ENCODE measurements around the gene PHLDA2.

Gene PHLDA2

DNA sequence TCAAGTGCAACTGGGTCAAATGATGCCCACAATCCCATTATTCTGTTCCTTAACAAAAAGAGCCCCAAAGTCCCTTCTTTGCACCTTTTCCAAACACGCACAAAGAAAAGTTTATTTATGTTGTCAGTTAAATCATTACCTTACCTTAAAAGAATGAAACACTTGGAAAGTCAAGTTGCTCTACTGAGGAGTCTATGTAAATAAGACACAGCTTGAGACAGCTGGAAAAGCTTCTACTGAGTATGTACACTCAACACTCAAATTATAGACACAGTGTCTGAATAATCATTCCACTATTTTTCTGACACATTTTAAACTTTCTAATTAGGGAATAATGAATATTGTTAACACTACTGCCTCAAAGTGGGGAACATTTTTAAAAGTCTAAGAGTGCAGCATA lies 21.6 kb upstream of the PHLDA2 start:
- Histone ChIP-seq H3K18ac (ENCODE audit: low read length) (no peak overlapping the region), H2BK12ac (ENCODE audit: low read length) (no peak overlapping the region), H3K4ac (ENCODE audit: low read depth, low read length) (no peak overlapping the region), H2BK5ac (ENCODE audit: low read depth, low read length, poor library complexity) (no peak overlapping the region), H2AFZ (ENCODE audit: insufficient read depth, low read length, poor library complexity) (no peak overlapping the region), H3K14ac (ENCODE audit: low read length) (no peak overlapping the region), H3K27ac (ENCODE audit: low read depth, low read length) (no peak overlapping the region), H3K4me1 (ENCODE audit: control insufficient read depth in 1 of 2, insufficient read depth in 2 of 2, low read length in 2 of 2) (peaks cover 6 to 10% of the 10 kb centered on the region in 2 experiments), H2AK5ac (ENCODE audit: low read length) (no peak overlapping the region), H3K23ac (ENCODE audit: low read length) (no peak overlapping the region), H4K91ac (ENCODE audit: low read depth, low read length) (no peak overlapping the region), H3K4me2 (ENCODE audit: low read length) (no peak overlapping the region), H3K79me2 (ENCODE audit: control insufficient read depth, insufficient read depth, low read length, poor library complexity) (no peaks in the 10 kb centered on the region), H3K79me1 (ENCODE audit: low read length) (no peaks in the 10 kb centered on the region), H3K36me3 (ENCODE audit: control insufficient read depth in 1 of 2, insufficient read depth in 2 of 2, low read length in 2 of 2) (peaks cover 49 to 69% of the 10 kb centered on the region in 2 experiments), H4K8ac (ENCODE audit: low read depth, low read length) (no peak overlapping the region), H3K9me3 (ENCODE audit: insufficient read depth, low read depth, low read length) (no peaks in the 10 kb centered on the region), H2BK120ac (ENCODE audit: insufficient read depth, low read length, poor library complexity) (no peak overlapping the region), H3K27me3 (ENCODE audit: insufficient read depth, low read length) (no peaks in the 10 kb centered on the region), H3K9ac (ENCODE audit: low read length) (no peak overlapping the region), H3K4me3 (ENCODE audit: low read depth, low read length) (no peak overlapping the region), H4K12ac (ENCODE audit: low read depth, low read length) (no peak overlapping the region)
- DNase-seq: no peak
- no CpG with 5 or more reads among the region's 1 CpG for WGBS (ENCODE audit: extremely low coverage, insufficient coverage, insufficient read length)

- WGBS (ENCODE audit: extremely low coverage, insufficient coverage, insufficient read length): no CpG with 5 or more reads among the region's 11 CpGs
These were observed 20.7 kb upstream of the PHLDA2 start for GRCh38 chr11:2949920-2950319.

GRCh38 chr11:2947744-2948143 lies 18.5 kb upstream of the PHLDA2 start:
- peaks cover 55 to 69% of the 10 kb centered on the region in 2 experiments for H3K36me3 ChIP-seq (ENCODE audit: control insufficient read depth in 1 of 2, insufficient read depth in 2 of 2, low read length in 2 of 2)
- H3K4me3 ChIP-seq (ENCODE audit: low read depth, low read length): no peak overlapping the region
- H4K8ac ChIP-seq (ENCODE audit: low read depth, low read length): no peak overlapping the region
- H3K4me2 ChIP-seq (ENCODE audit: low read length): no peak overlapping the region
- no peak overlapping the region for H2BK120ac ChIP-seq (ENCODE audit: insufficient read depth, low read length, poor library complexity)
- no peaks in the 10 kb centered on the region for H3K9me3 ChIP-seq (ENCODE audit: insufficient read depth, low read depth, low read length)
- H4K12ac ChIP-seq (ENCODE audit: low read depth, low read length): no peak overlapping the region
- H3K79me2 ChIP-seq (ENCODE audit: control insufficient read depth, insufficient read depth, low read length, poor library complexity): no peaks in the 10 kb centered on the region
- no peak overlapping the region for H2BK5ac ChIP-seq (ENCODE audit: low read depth, low read length, poor library complexity)
- H3K27me3 ChIP-seq (ENCODE audit: insufficient read depth, low read length): no peaks in the 10 kb centered on the region
- WGBS (ENCODE audit: extremely low coverage, insufficient coverage, insufficient read length): no CpG with 5 or more reads among the region's 11 CpGs
- no peak overlapping the region for H3K9ac ChIP-seq (ENCODE audit: low read length)
- H3K79me1 ChIP-seq (ENCODE audit: low read length): no peaks in the 10 kb centered on the region
- no peak overlapping the region for H2AFZ ChIP-seq (ENCODE audit: insufficient read depth, low read length, poor library complexity)
- H4K91ac ChIP-seq (ENCODE audit: low read depth, low read length): no peak overlapping the region
- H3K4me1 ChIP-seq (ENCODE audit: control insufficient read depth in 1 of 2, insufficient read depth in 2 of 2, low read length in 2 of 2): peaks cover 8 to 11% of the 10 kb centered on the region in 2 experiments
- no peak overlapping the region for H3K14ac ChIP-seq (ENCODE audit: low read length)
- no peak overlapping the region for H3K4ac ChIP-seq (ENCODE audit: low read depth, low read length)
- H3K18ac ChIP-seq (ENCODE audit: low read length): no peak overlapping the region
- no peak overlapping the region for H2AK5ac ChIP-seq (ENCODE audit: low read length)
- no peak for DNase-seq
- no peak overlapping the region for H2BK12ac ChIP-seq (ENCODE audit: low read length)
- no peak overlapping the region for H3K23ac ChIP-seq (ENCODE audit: low read length)
- no peak overlapping the region for H3K27ac ChIP-seq (ENCODE audit: low read depth, low read length)

More at GRCh38 chr11:2949920-2950319, 20.7 kb upstream of the PHLDA2 start:
- H3K79me2 ChIP-seq (ENCODE audit: control insufficient read depth, insufficient read depth, low read length, poor library complexity): no peaks in the 10 kb centered on the region
- H3K36me3 ChIP-seq (ENCODE audit: control insufficient read depth in 1 of 2, insufficient read depth in 2 of 2, low read length in 2 of 2): peaks cover 50 to 67% of the 10 kb centered on the region in 2 experiments
- H2BK5ac ChIP-seq (ENCODE audit: low read depth, low read length, poor library complexity): no peak overlapping the region
- DNase-seq: no peak
- H3K79me1 ChIP-seq (ENCODE audit: low read length): no peaks in the 10 kb centered on the region
- H4K91ac ChIP-seq (ENCODE audit: low read depth, low read length): no peak overlapping the region
- no peak overlapping the region for H4K8ac ChIP-seq (ENCODE audit: low read depth, low read length)
- no peak overlapping the region for H2BK12ac ChIP-seq (ENCODE audit: low read length)
- no peak overlapping the region for H3K4ac ChIP-seq (ENCODE audit: low read depth, low read length)
- no peak overlapping the region for H3K18ac ChIP-seq (ENCODE audit: low read length)
- no peak overlapping the region for H2AFZ ChIP-seq (ENCODE audit: insufficient read depth, low read length, poor library complexity)
- H3K4me1 ChIP-seq (ENCODE audit: control insufficient read depth in 1 of 2, insufficient read depth in 2 of 2, low read length in 2 of 2): peaks cover 8 to 11% of the 10 kb centered on the region in 2 experiments
- no peak overlapping the region for H3K4me3 ChIP-seq (ENCODE audit: low read depth, low read length)
- H2AK5ac ChIP-seq (ENCODE audit: low read length): no peak overlapping the region
- no peak overlapping the region for H3K9ac ChIP-seq (ENCODE audit: low read length)
- H3K4me2 ChIP-seq (ENCODE audit: low read length): no peak overlapping the region
- no peak overlapping the region for H3K23ac ChIP-seq (ENCODE audit: low read length)
- no peak overlapping the region for H3K27ac ChIP-seq (ENCODE audit: low read depth, low read length)
- H2BK120ac ChIP-seq (ENCODE audit: insufficient read depth, low read length, poor library complexity): no peak overlapping the region
- no peak overlapping the region for H4K12ac ChIP-seq (ENCODE audit: low read depth, low read length)
- no peaks in the 10 kb centered on the region for H3K27me3 ChIP-seq (ENCODE audit: insufficient read depth, low read length)
- no peaks in the 10 kb centered on the region for H3K9me3 ChIP-seq (ENCODE audit: insufficient read depth, low read depth, low read length)
- no peak overlapping the region for H3K14ac ChIP-seq (ENCODE audit: low read length)

GRCh38 chr11:2945757-2946287 lies 16.6 kb upstream of the PHLDA2 start:
- Histone ChIP-seq H2BK120ac (ENCODE audit: insufficient read depth, low read length, poor library complexity) (no peak overlapping the region), H3K14ac (ENCODE audit: low read length) (no peak overlapping the region), H3K79me1 (ENCODE audit: low read length) (no peaks in the 10 kb centered on the region), H2BK12ac (ENCODE audit: low read length) (no peak overlapping the region), H2AK5ac (ENCODE audit: low read length) (no peak overlapping the region), H3K27ac (ENCODE audit: low read depth, low read length) (no peak overlapping the region), H3K4me2 (ENCODE audit: low read length) (no peak overlapping the region), H3K9ac (ENCODE audit: low read length) (no peak overlapping the region), H4K8ac (ENCODE audit: low read depth, low read length) (no peak overlapping the region), H2BK5ac (ENCODE audit: low read depth, low read length, poor library complexity) (no peak overlapping the region), H4K12ac (ENCODE audit: low read depth, low read length) (no peak overlapping the region), H3K36me3 (ENCODE audit: control insufficient read depth in 1 of 2, insufficient read depth in 2 of 2, low read length in 2 of 2) (peaks cover 51 to 60% of the 10 kb centered on the region in 2 experiments), H4K91ac (ENCODE audit: low read depth, low read length) (no peak overlapping the region), H3K18ac (ENCODE audit: low read length) (no peak overlapping the region), H3K27me3 (ENCODE audit: insufficient read depth, low read length) (no peaks in the 10 kb centered on the region), H3K9me3 (ENCODE audit: insufficient read depth, low read depth, low read length) (no peaks in the 10 kb centered on the region), H3K23ac (ENCODE audit: low read length) (no peak overlapping the region), H3K4me3 (ENCODE audit: low read depth, low read length) (no peak overlapping the region), H3K4me1 (ENCODE audit: control insufficient read depth in 1 of 2, insufficient read depth in 2 of 2, low read length in 2 of 2) (peaks cover 3 to 10% of the 10 kb centered on the region in 2 experiments), H3K79me2 (ENCODE audit: control insufficient read depth, insufficient read depth, low read length, poor library complexity) (no peaks in the 10 kb centered on the region), H3K4ac (ENCODE audit: low read depth, low read length) (no peak overlapping the region), H2AFZ (ENCODE audit: insufficient read depth, low read length, poor library complexity) (no peak overlapping the region)
- no CpG with 5 or more reads among the region's 8 CpGs for WGBS (ENCODE audit: extremely low coverage, insufficient coverage, insufficient read length)
- DNase-seq: no peak
